Middle frontal gyrus (tissue), 1 donor: ENCODE results near the gene PYY.
"Not testable (repeated sequence)": the region's sequence is repeated elsewhere in the genome, so short reads cannot be mapped to it uniquely, and the experiment has no call there.

Experiments
- DNase-seq: peaks from one replicate; pipeline ENCODE4 v3.0.0-alpha.2; 2015; ENCODE audit warnings: low spot score; ENCODE audit errors: extremely low spot score

Gene PYY

GRCh38 chr17:43979011-43979410 is 25.3 kb upstream of the PYY start:
- no peak for DNase-seq

GRCh38 chr17:43978078-43978477 is 24.3 kb upstream of the PYY start:
- DNase-seq: no peak

GRCh38 chr17:43976963-43977837 is 23.5 kb upstream of the PYY start:
- no peak for DNase-seq

GRCh38 chr17:43975898-43976297 is 22.2 kb upstream of the PYY start:
- no peak for DNase-seq

GRCh38 chr17:43974382-43975266 is 20.9 kb upstream of the PYY start:
- DNase-seq: no peak

- not testable (repeated sequence) for DNase-seq
Observed at GRCh38 chr17:43972444-43973212, 18.9 kb upstream of the PYY start.

GRCh38 chr17:43971436-43971835 is 17.7 kb upstream of the PYY start:
- DNase-seq: not testable (repeated sequence)

GRCh38 chr17:43970366-43970765 is 16.6 kb upstream of the PYY start:
- no peak for DNase-seq

- DNase-seq: no peak
Observed at GRCh38 chr17:43967251-43967875, 13.6 kb upstream of the PYY start.

- no peak for DNase-seq
Observed at GRCh38 chr17:43966276-43966675, 12.5 kb upstream of the PYY start.

- no peak for DNase-seq
Observed at GRCh38 chr17:43962479-43962878, 8.7 kb upstream of the PYY start.

- no peak for DNase-seq
Observed at GRCh38 chr17:43961954-43962353, 8.2 kb upstream of the PYY start.

GRCh38 chr17:43961292-43961691 is 7.6 kb upstream of the PYY start:
- DNase-seq: not testable (repeated sequence)

GRCh38 chr17:43958748-43959352 is 5.1 kb upstream of the PYY start:
- DNase-seq: no peak

- no peak for DNase-seq
Observed at GRCh38 chr17:43956222-43956621, 2.5 kb upstream of the PYY start.

- no peak for DNase-seq
Observed at GRCh38 chr17:43952724-43953666, 745 bp downstream of the PYY start.

- no peak for DNase-seq
Observed at GRCh38 chr17:43952351-43952723, 1.4 kb downstream of the PYY start.

- no peak for DNase-seq
Observed at GRCh38 chr17:43951750-43952149, 2.0 kb downstream of the PYY start.

GRCh38 chr17:43950554-43950953 is 3.2 kb downstream of the PYY start:
- DNase-seq: no peak

- DNase-seq: no peak
Observed at GRCh38 chr17:43949781-43950180, 4.0 kb downstream of the PYY start.
